ENCODE data around the gene SLC66A3.

DNA sequence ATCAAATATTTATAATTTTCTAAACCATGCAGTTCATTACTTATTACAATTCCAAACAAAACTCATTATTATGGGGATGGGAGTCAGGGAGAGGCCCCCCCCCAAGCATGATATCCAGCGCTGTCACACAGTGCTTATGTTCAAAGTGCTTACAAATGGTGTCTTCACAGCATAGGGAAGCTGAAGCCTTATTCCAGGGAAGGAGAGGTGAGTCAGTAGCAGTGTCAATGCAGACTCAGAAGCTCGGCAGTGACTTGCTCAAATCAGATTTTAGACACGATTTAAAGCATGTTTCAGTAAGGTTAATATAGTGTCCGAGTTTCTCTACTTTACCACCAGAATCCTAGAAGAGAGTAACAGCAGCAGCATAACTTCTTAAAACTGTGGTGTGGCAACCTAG lies 24.6 kb downstream of the SLC66A3 start:
- TF ChIP-seq, protein P1, sequence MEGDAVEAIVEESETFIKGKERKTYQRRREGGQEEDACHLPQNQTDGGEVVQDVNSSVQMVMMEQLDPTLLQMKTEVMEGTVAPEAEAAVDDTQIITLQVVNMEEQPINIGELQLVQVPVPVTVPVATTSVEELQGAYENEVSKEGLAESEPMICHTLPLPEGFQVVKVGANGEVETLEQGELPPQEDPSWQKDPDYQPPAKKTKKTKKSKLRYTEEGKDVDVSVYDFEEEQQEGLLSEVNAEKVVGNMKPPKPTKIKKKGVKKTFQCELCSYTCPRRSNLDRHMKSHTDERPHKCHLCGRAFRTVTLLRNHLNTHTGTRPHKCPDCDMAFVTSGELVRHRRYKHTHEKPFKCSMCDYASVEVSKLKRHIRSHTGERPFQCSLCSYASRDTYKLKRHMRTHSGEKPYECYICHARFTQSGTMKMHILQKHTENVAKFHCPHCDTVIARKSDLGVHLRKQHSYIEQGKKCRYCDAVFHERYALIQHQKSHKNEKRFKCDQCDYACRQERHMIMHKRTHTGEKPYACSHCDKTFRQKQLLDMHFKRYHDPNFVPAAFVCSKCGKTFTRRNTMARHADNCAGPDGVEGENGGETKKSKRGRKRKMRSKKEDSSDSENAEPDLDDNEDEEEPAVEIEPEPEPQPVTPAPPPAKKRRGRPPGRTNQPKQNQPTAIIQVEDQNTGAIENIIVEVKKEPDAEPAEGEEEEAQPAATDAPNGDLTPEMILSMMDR (IDR thresholded peaks at IDR 0.05), result no peak
- no peak for TF ChIP-seq EZH2 (IDR thresholded peaks at IDR 0.05; ENCODE audit: borderline replicate concordance, insufficient read depth, low read depth, low read length, poor library complexity, severe bottlenecking)

Measured in B cell (primary cell).